GM12872 (cell line): Measurements from ENCODE around the gene ANXA5.

ENCODE experiments used
- TF ChIP-seq, protein P1 (sequence below): IDR thresholded peaks from 3 replicates; pipeline ENCODE4 v1.5.1; 2011; ENCODE audit warnings: low read depth, mild to moderate bottlenecking, low read length, moderate library complexity; ENCODE audit not compliant: insufficient read depth

The ANXA5 gene

DNA sequence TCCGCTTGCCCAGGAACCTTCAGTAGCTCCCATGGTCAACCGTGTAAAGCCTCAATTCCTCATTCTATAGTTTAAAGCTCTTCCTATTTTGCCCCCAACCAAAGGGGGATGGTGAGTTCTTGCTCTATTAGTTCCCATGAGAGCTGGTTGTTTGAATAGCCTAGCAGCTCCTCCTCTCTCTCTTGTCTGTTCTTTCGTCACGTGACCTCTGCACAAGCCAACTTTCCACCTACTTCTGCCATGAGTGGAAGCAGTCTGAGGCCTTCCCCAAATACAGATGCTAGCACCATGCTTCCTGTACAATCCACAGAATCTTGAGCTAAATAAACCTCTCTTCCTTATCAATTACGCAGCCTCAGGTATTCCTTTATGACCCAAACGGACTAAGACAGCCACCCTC is 42.8 kb downstream of the ANXA5 start:
- TF ChIP-seq, protein P1, sequence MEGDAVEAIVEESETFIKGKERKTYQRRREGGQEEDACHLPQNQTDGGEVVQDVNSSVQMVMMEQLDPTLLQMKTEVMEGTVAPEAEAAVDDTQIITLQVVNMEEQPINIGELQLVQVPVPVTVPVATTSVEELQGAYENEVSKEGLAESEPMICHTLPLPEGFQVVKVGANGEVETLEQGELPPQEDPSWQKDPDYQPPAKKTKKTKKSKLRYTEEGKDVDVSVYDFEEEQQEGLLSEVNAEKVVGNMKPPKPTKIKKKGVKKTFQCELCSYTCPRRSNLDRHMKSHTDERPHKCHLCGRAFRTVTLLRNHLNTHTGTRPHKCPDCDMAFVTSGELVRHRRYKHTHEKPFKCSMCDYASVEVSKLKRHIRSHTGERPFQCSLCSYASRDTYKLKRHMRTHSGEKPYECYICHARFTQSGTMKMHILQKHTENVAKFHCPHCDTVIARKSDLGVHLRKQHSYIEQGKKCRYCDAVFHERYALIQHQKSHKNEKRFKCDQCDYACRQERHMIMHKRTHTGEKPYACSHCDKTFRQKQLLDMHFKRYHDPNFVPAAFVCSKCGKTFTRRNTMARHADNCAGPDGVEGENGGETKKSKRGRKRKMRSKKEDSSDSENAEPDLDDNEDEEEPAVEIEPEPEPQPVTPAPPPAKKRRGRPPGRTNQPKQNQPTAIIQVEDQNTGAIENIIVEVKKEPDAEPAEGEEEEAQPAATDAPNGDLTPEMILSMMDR = no peak

DNA sequence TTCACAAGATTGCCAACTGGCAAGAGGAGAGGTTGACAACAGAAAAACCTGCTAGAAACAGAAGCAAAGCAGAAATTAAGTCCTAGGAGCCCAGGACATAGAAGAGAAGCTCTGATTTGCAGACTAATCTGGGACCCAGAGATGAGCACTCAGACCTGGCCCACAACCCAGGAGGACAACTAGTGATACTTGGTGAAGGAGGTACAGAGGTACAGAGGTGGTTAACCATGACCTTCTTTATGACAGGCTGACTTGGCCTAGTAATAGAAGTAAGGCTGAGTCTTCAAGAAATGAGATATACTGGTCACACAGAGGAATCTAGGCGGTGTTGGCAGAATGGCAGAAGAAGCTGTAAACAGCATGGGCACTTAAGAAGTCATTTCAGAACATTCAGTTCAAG is 43.6 kb downstream of the ANXA5 start:
- TF ChIP-seq, protein P1 = no peak

DNA sequence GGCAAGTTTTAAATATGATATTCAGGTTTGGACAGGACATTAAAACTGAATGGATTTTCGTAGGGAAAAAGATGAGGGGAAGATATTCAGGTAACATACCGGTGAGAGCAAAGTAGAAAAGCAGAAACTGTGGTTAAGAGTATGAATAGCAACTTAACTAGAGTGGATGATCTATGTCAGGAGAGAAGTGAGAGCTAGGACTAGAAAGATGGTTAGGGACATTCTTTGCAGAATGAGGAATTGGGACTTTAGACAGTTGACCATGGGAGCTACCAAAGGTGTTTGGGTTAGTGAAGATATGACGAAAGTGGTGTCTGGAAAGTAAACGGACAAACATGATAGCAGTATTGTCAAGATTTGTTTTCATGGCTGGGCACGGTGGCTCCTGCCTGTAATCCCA is 45.2 kb downstream of the ANXA5 start:
- TF ChIP-seq, protein P1 = no peak

DNA sequence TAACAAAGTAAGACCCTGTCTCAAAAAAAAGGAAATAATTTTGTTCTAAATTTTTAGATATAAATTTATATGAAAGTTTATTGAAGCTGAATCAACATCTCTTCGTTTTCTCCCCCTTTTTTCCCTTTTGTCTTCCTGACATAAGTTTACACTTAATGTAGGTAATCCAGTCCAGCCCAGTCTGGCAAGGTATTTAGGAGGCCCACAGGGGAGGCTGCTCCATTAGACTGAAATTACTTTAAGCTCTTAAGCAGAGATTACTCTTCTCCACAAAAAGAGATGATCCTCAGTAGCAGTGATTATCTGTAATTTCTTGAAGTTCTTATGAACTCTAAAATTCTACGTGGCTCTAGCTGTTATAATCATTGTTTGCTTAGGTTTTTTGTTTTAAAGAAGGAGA is 46.0 kb downstream of the ANXA5 start:
- TF ChIP-seq, protein P1 = no peak

DNA sequence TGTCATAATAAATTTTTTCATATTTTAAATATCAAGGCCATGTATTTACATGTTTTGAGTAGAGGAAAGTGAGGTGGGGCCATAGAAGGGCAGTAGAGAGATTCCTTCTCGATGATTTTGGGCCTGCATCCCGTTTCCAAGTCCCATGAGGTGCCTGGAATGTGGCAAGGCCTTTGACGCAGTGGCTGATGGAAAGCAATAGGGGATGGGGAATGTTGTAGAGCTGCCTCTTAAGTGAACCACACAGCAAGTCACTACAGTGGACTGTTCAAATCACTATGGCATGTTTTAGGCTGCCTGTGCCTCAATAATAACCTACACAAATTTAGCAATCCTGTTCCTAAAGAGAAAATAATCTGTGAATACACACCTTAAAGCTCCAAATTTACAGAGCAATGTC is 48.3 kb downstream of the ANXA5 start:
- TF ChIP-seq, protein P1 = no peak

DNA sequence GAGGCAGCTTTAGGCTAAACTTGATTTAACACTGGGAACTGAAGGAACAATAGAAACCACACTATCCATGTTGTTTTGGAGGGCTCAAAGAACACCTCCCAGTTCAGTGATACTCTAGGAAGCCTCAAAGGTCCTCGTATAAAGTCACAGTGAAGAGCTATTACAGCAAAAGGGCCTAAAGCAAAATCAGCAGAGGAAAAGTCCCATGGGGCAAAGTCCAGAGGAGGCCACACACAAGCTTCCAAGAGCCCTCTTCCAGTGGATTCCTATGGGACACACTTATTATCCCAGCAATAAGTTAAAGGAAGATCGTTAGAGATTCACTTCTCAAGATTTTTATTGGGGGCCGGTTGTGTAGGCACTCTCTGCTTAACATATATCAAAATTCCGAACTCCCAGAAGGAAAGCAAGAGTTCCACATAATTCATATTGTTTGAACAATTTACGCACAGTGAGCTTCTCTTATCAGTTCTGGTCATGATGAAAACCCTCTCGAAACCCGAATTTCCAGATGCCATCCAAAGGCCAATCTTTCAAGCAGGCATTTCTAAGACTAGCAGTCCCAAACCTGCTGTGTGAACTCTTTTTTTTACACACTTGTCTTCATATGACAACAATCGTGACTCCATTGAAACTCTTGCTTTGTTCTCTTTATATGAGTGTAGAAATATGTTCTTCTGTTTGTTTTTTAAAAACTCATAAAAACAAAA is 53.7 kb downstream of the ANXA5 start:
- TF ChIP-seq, protein P1 = no peak

DNA sequence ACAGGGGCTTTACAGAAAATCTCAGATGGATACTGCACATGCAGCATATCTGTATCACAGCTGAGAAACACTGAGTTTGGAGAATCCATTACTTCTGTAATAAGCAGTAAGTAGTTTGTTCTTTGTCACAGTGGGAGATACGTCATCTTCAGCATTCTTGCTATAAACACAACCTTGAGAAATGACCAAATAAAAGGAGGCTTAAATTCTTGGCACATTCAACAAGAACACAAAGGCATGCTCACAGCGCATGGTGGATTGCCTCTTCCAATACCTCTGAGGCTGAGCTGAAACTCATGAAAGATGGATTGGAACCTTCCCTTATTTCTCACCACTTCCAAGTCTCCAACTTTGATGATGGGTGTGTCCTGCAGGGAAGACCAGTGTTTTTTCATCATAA is 54.5 kb downstream of the ANXA5 start:
- TF ChIP-seq, protein P1 = no peak
